Measurements from ENCODE around the gene SYT13. TPM values are rescaled to one million over a fixed set of nuclear protein-coding genes. Genes with fewer than 3 reads are reported as not detected.

The SYT13 gene
- total and polyA plus RNA-seq, 11 donors: 0.61 to 7.5 (median 3.2) TPM

- peak in 1 of 12 donors; percentile 31 for TF ChIP-seq CTCF (IDR thresholded peaks at IDR 0.05)
- no peak for TF ChIP-seq POLR2A (IDR thresholded peaks at IDR 0.05)
- no peak for DNase-seq
- intact Hi-C loops (cut with DNase I): loop anchor here in 1 of 10 donors (5.0 kb wide), 1 partner anchor 88 kb away; no protein-coding TSS in a partner anchor
- 61 to 73% (median 66%) methylated on average over 7 to 8 of the region's 8 CpGs for WGBS, 4 donors
- Histone ChIP-seq H3K4me3 (no peak overlapping the region), H3K36me3 (peaks cover 0 to 15% (median 0%) of the 10 kb centered on the region in 9 donors), H3K27ac (no peak overlapping the region), H3K9me3 (peaks cover 0 to 7% (median 0%) of the 10 kb centered on the region in 12 donors), H3K4me1 (peaks cover 9 to 35% (median 13%) of the 10 kb centered on the region in 12 donors), H3K27me3 (no peaks in the 10 kb centered on the region)
- no peak for ATAC-seq
These were observed 81.4 kb downstream of the SYT13 start for GRCh38 chr11:45204761-45205160.

GRCh38 chr11:45193695-45194094 lies 92.4 kb downstream of the SYT13 start:
- WGBS, 4 donors: 67 to 75% (median 70%) methylated on average over 6 of the region's 6 CpGs
- Histone ChIP-seq H3K36me3 (peaks cover 0 to 20% (median 3%) of the 10 kb centered on the region in 9 donors), H3K4me1 (peaks cover 0 to 11% (median 3%) of the 10 kb centered on the region in 12 donors), H3K27me3 (no peaks in the 10 kb centered on the region), H3K4me3 (no peak overlapping the region), H3K27ac (peak overlapping the region in 3 of 12 donors; percentile 11 to 43 (median 28)), H3K9me3 (peaks cover 0 to 13% (median 0%) of the 10 kb centered on the region in 12 donors)
- TF ChIP-seq POLR2A (IDR thresholded peaks at IDR 0.05) (no peak), CTCF (IDR thresholded peaks at IDR 0.05) (no peak)
- intact Hi-C loops (cut with DNase I): no loop called here
- DNase-seq: peak in 3 of 5 donors; percentile 70 to 78 (median 73)
- peak; percentile 65 to 96 (median 72) for ATAC-seq

Other genes with a start within 250 kb of the SYT13 start
- 10 to 100 TPM; 14.7 to 29.6 (median 18.2) TPM for gene PRDM11, start 139.7 kb downstream of the SYT13 start, total RNA-seq
- gene PRDM11, start 139.7 kb downstream of the SYT13 start, polyA plus RNA-seq: 10 to 100 TPM in 1 of 2 donors, 1 to 10 TPM in 1; 4.5 to 19.2 TPM